ENCODE results near the gene FTSJ3.

Gene FTSJ3

DNA sequence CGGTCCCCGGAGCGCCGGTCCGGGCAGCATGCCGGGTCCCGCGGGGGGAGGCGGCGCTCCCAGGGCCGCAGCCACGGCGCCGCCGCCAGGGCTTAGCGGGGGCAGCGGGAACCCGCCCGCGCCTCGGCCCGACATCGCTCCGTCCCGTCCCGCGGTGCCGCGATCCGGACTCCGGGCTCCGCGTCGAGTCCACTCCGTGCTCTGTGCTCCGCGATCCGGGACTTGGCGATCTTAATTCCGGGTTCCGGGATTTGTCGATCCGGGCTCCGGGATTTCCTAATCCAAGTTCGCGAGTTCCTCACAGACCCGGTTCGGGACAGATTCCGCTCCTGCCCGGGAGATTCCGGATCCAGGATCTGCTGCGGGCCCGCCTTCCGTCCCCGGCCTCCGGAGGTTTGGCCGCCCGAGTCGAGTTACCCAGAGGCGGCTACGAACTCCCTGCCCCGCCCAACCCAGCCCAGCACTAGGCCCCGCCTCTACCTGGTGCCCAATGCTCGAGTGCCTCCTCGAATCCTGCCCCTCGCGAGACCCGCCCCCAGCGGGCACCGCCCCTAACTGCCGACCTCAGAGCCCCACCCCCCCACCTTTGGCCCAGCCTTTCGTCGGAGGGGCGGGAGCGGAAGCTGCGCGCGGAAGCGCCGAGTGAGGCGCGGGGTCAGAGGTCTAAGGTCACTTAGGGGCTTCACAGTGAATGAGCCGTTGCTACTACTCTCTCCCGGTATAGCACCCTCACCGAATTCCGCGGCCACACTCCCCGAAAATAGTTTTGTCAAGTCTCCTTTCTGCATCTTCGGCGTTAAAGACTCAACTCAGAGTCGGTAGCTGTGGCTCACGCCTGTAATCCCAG lies 15.3 kb upstream of the FTSJ3 start, which contains the start of gene SMARCD2:
TSS of gene SMARCD2 (minus strand) at position 146 of the 847 bp plus-strand sequence. CDS start at position 135, 11 bp downstream.
- Histone ChIP-seq H3K36me3 (no peaks in the 10 kb centered on the region), H3K4me3 (ENCODE audit: low read depth in 1 of 2, low read length in 1 of 2) (peak within 1 kb of the TSS; percentile 89 to 92), H3K27ac (peak within 1 kb of the TSS; percentile 95), H3K27me3 (no peaks in the 10 kb centered on the region), H3K9me3 (no peaks in the 10 kb centered on the region), H3K4me1 (ENCODE audit: control insufficient read depth in 1 of 2, insufficient read depth in 1 of 2, low read depth in 1 of 2, low read length in 1 of 2) (peaks cover 45% of the 10 kb centered on the region in 2 experiments)
- TF ChIP-seq, protein P1, sequence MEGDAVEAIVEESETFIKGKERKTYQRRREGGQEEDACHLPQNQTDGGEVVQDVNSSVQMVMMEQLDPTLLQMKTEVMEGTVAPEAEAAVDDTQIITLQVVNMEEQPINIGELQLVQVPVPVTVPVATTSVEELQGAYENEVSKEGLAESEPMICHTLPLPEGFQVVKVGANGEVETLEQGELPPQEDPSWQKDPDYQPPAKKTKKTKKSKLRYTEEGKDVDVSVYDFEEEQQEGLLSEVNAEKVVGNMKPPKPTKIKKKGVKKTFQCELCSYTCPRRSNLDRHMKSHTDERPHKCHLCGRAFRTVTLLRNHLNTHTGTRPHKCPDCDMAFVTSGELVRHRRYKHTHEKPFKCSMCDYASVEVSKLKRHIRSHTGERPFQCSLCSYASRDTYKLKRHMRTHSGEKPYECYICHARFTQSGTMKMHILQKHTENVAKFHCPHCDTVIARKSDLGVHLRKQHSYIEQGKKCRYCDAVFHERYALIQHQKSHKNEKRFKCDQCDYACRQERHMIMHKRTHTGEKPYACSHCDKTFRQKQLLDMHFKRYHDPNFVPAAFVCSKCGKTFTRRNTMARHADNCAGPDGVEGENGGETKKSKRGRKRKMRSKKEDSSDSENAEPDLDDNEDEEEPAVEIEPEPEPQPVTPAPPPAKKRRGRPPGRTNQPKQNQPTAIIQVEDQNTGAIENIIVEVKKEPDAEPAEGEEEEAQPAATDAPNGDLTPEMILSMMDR (IDR thresholded peaks at IDR 0.05) = peak; percentile 52

DNA sequence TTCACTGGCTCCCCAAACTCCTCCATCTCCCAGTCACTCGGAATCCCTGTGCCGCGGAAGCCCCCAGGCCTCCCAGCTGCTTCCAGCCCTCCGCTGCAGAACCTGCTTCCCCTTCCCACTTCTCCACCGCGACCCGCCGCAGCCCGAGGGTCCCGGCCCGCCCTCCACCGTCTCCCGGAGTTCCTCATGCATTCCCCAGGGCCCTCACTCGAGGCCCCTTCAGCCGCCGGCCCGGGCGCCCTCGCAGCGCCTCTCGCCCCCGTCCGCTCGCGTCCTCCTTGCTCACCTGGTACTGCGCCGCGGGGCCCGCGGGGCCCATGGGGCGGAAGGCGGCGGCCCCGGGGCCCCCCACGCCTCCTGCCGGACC lies 14.7 kb upstream of the FTSJ3 start:
- no peaks in the 10 kb centered on the region for H3K9me3 ChIP-seq
- peak overlapping the region; percentile 95 for H3K27ac ChIP-seq
- peaks cover 45% of the 10 kb centered on the region in 2 experiments for H3K4me1 ChIP-seq (ENCODE audit: control insufficient read depth in 1 of 2, insufficient read depth in 1 of 2, low read depth in 1 of 2, low read length in 1 of 2)
- peaks cover under 1% of the 10 kb centered on the region for H3K36me3 ChIP-seq
- peak overlapping the region; percentile 89 to 92 for H3K4me3 ChIP-seq (ENCODE audit: low read depth in 1 of 2, low read length in 1 of 2)
- TF ChIP-seq, protein P1 (IDR thresholded peaks at IDR 0.05) = no peak
- no peaks in the 10 kb centered on the region for H3K27me3 ChIP-seq

DNA sequence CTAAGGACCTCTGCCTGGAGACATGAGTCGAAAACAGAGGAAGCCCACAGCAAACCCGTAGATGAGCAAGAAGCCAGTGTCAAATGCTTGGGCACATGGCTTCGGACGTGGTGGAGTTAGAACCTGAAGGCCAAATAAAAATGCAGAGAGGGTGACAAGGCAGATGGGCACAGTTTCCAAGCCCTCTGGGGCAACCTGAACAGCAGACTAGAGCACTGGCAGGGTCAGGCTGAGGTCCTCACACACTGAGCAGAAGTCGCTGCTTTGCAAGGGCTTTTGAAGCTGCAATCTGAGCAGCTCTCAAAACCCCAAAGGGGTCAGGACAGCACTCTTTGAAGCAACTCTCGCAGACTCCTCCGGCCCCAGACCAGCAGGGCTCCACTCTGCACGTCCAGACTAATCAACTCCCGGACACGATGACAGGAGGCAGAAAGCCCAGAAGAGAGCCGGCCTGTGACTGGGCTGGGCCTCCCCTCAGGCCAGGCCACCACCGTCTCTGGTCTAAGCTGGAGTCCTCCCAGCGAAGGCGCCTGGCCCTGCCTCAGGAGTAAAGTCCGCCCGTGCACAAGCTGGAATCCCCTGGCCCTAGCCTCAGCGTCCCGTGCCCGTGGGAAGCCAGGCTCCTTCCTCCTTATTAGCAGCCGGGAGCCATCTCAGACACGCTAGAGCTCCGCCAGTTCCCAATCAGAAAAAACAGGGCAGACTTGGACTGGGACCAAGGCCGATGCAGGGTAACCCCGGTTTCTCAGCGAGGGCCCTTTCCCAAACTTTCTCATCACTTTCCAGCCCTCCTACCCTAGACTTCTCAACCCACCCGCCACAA lies 14.1 kb upstream of the FTSJ3 start:
- H3K27me3 ChIP-seq = no peaks in the 10 kb centered on the region
- H3K4me3 ChIP-seq (ENCODE audit: low read depth in 1 of 2, low read length in 1 of 2) = peak overlapping the region; percentile 89 to 92
- H3K4me1 ChIP-seq (ENCODE audit: control insufficient read depth in 1 of 2, insufficient read depth in 1 of 2, low read depth in 1 of 2, low read length in 1 of 2) = peaks cover 45% of the 10 kb centered on the region in 2 experiments
- TF ChIP-seq, protein P1 (IDR thresholded peaks at IDR 0.05) = no peak
- H3K27ac ChIP-seq = peak overlapping the region; percentile 95
- peaks cover 7% of the 10 kb centered on the region for H3K36me3 ChIP-seq
- no peaks in the 10 kb centered on the region for H3K9me3 ChIP-seq

DNA sequence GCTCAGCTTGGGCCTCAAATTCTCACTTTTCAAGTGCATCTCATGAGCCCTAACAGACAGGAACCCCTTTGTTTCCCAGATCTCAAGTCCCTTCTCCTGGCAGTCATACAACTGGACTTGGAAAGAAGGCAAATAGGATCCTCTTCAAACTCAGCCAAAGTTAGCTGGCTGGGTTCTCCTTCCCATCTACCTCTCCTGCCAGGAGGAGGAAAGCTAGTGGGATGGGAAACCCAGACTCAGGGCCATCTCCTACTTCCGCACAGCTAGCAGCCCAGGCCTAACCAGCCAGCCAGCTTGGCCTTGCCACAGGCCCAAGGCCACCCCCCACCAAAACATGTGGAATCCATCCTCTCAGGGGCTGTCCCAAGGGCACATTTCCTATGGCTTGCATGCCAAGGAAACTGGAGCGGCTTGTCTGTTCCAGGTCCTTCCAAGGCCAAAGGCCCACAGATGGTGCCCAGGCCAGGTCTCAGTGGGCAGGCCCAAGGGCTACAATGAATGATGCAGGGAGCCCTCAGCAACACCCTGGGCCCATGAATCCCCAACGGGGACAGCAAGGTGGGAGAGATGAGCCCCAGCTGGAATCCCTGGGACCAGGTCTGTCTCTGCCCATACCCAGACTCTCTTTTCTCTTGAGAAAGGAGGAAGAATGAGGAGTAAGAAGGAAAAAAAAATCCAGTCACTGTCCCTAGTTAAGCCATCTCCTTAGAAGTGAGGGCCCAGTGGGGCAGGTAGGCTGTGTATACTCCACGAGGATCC lies 13.3 kb upstream of the FTSJ3 start:
- TF ChIP-seq, protein P1 (IDR thresholded peaks at IDR 0.05) = no peak
- Histone ChIP-seq H3K27ac (peak overlapping the region; percentile 95), H3K27me3 (no peaks in the 10 kb centered on the region), H3K36me3 (peaks cover 13% of the 10 kb centered on the region), H3K9me3 (no peaks in the 10 kb centered on the region), H3K4me1 (ENCODE audit: control insufficient read depth in 1 of 2, insufficient read depth in 1 of 2, low read depth in 1 of 2, low read length in 1 of 2) (peaks cover 45% of the 10 kb centered on the region in 2 experiments), H3K4me3 (ENCODE audit: low read depth in 1 of 2, low read length in 1 of 2) (peak overlapping the region; percentile 89 to 92)

DNA sequence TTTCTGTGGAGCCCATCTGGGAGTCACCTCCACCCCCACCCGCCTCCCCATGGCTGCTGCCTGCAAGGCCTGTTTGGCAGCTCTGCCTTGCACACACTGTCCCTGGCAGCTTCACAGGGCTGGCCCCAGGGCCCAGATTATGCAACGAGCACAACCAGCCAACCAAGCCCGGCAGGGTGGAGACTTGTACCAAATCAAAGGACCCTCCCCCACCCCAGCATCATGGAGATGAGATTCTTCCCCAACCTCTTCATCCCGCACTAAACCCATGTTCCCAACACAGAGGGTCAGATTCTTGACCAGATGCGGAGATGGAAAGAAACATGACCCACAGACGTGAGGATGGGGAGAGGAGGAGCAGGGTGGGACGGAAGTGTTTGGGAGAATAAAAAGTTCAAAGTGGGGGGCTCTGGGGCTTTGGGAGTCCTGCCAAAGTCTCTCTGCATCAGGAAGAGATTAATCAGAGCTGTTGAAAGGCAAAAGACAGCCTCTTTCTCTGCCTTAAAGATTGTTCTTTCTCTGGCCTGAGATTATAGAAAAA lies 11.2 kb upstream of the FTSJ3 start:
- Histone ChIP-seq H3K9me3 (no peaks in the 10 kb centered on the region), H3K4me3 (ENCODE audit: low read depth in 1 of 2, low read length in 1 of 2) (no peak overlapping the region), H3K4me1 (ENCODE audit: control insufficient read depth in 1 of 2, insufficient read depth in 1 of 2, low read depth in 1 of 2, low read length in 1 of 2) (peaks cover 54% of the 10 kb centered on the region in 2 experiments), H3K27me3 (no peaks in the 10 kb centered on the region), H3K27ac (peak overlapping the region; percentile 48), H3K36me3 (peaks cover 33% of the 10 kb centered on the region)
- TF ChIP-seq, protein P1 (IDR thresholded peaks at IDR 0.05) = no peak

All from neutrophil (primary cell).